ENCODE results near the gene ANKRD40. TPM values are rescaled to one million over a fixed set of nuclear protein-coding genes. Genes with fewer than 3 reads are reported as not detected.

The ANKRD40 gene
- total RNA-seq, 4 donors from 2014 or later = 44.9 to 122 (median 80.4) TPM

GRCh38 chr17:50708050-50709000 lies 611 bp upstream of the ANKRD40 start:
- no peak for TF ChIP-seq CTCF (IDR thresholded peaks at IDR 0.05; ENCODE audit: low read depth)

DNA sequence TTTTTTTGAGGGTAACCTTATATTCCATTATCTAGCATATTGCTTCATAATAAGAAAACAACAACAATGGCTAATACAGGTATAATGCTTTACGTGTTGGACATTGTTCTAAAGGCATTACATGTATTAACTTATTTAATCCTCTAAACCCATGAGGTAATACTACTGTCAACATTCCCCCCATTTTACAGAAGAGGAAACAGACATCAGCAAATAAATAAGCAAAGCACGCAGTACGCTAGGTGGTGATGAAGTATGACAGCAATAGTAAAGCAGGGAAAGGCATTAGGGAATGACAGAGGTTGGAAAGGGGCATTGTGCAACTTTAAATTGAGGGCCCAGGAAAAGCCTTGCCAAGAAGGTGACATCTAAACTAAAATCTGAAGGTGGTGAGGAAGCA lies 4.6 kb downstream of the ANKRD40 start:
- TF ChIP-seq CTCF (IDR thresholded peaks at IDR 0.05; ENCODE audit: low read depth) = no peak

- no peak for TF ChIP-seq CTCF (IDR thresholded peaks at IDR 0.05; ENCODE audit: low read depth)
These were observed 8.3 kb downstream of the ANKRD40 start for GRCh38 chr17:50699410-50699809.

GRCh38 chr17:50697663-50698272 lies 9.9 kb downstream of the ANKRD40 start:
- TF ChIP-seq CTCF (IDR thresholded peaks at IDR 0.05; ENCODE audit: low read depth) = no peak

- TF ChIP-seq CTCF (IDR thresholded peaks at IDR 0.05; ENCODE audit: low read depth) = no peak
These were observed 10.7 kb downstream of the ANKRD40 start for GRCh38 chr17:50697062-50697461.

DNA sequence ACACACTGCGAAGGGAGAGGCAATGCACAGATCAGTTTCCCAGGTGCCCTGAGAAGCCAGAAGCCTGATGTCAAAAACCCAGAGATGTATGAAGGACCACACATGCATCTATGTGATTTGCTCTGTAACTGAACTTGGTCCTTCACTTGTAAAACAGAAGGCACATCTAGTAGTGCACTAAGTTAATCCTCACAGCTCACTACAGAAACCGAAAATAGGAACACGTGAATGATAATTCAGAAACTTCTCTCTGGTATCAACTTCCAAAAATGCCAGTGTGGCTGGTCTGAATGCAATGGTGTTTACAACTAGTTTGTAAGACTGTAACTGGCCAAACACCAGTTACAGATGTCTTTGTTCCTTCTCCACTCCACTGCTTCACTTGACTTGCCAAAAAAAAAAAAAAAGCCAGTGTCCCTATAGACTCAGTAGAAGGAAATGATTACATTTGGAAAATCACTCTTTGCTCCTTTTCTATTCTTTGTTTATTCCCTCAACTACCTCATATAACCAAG lies 11.3 kb downstream of the ANKRD40 start:
- TF ChIP-seq CTCF (IDR thresholded peaks at IDR 0.05; ENCODE audit: low read depth) = no peak

- TF ChIP-seq CTCF (IDR thresholded peaks at IDR 0.05; ENCODE audit: low read depth) = no peak
These were observed 14.6 kb downstream of the ANKRD40 start for GRCh38 chr17:50693036-50693682.
